ENCODE measurements around the gene DCAF4. TPM values are rescaled to one million over a fixed set of nuclear protein-coding genes. Genes with fewer than 3 reads are reported as not detected.

DCAF4 gene
- total RNA-seq, 2 donors from 2014 or later: 8.9 to 29.6 TPM

GRCh38 chr14:72942934-72943333 is 16.7 kb downstream of the DCAF4 start:
- H3K36me3 ChIP-seq: peaks cover 0 to 8% of the 10 kb centered on the region in 2 donors
- no peak overlapping the region for H3K27ac ChIP-seq
- no peak overlapping the region for H3K4me3 ChIP-seq
- intact Hi-C loops (cut with DNase I): no loop called here
- H3K9me3 ChIP-seq: no peaks in the 10 kb centered on the region
- DNase-seq (ENCODE audit: low spot score): no peak
- no peaks in the 10 kb centered on the region for H3K27me3 ChIP-seq (replicated peaks; ENCODE audit: insufficient read depth)
- 89% methylated on average over 14 of the region's 14 CpGs for WGBS
- H3K4me1 ChIP-seq (replicated peaks): no peaks in the 10 kb centered on the region
- TF ChIP-seq POLR2A (IDR thresholded peaks at IDR 0.05) (no peak), CTCF (IDR thresholded peaks at IDR 0.05) (no peak), POLR2AphosphoS5 (IDR thresholded peaks at IDR 0.05) (no peak)

- intact Hi-C loops (cut with DNase I): no loop called here
- Histone ChIP-seq H3K9me3 (no peaks in the 10 kb centered on the region), H3K4me3 (no peak overlapping the region), H3K27me3 (replicated peaks; ENCODE audit: insufficient read depth) (no peaks in the 10 kb centered on the region), H3K27ac (no peak overlapping the region), H3K36me3 (peaks cover 0 to 4% of the 10 kb centered on the region in 2 donors), H3K4me1 (replicated peaks) (no peaks in the 10 kb centered on the region)
- 87% methylated on average over 13 of the region's 13 CpGs for WGBS
- TF ChIP-seq POLR2AphosphoS5 (IDR thresholded peaks at IDR 0.05) (no peak), POLR2A (IDR thresholded peaks at IDR 0.05) (no peak), CTCF (IDR thresholded peaks at IDR 0.05) (no peak)
- no peak for DNase-seq (ENCODE audit: low spot score)
Measured at GRCh38 chr14:72943876-72944430, 17.7 kb downstream of the DCAF4 start.

GRCh38 chr14:72945356-72946027 is 19.2 kb downstream of the DCAF4 start:
- H3K4me3 ChIP-seq: no peak overlapping the region
- H3K27me3 ChIP-seq (replicated peaks; ENCODE audit: insufficient read depth): no peaks in the 10 kb centered on the region
- no peaks in the 10 kb centered on the region for H3K4me1 ChIP-seq (replicated peaks)
- no peaks in the 10 kb centered on the region for H3K36me3 ChIP-seq
- no peaks in the 10 kb centered on the region for H3K9me3 ChIP-seq
- no peak overlapping the region for H3K27ac ChIP-seq
- intact Hi-C loops (cut with DNase I): no loop called here
- DNase-seq (ENCODE audit: low spot score): no peak
- WGBS: 89% methylated on average over 13 of the region's 13 CpGs
- no peak for TF ChIP-seq CTCF (IDR thresholded peaks at IDR 0.05)
- TF ChIP-seq POLR2AphosphoS5 (IDR thresholded peaks at IDR 0.05): no peak
- TF ChIP-seq POLR2A (IDR thresholded peaks at IDR 0.05): no peak

GRCh38 chr14:72946491-72946890 is 20.2 kb downstream of the DCAF4 start:
- 89% methylated on average over 8 of the region's 8 CpGs for WGBS
- Histone ChIP-seq H3K27me3 (replicated peaks; ENCODE audit: insufficient read depth) (no peaks in the 10 kb centered on the region), H3K4me3 (no peak overlapping the region), H3K9me3 (no peaks in the 10 kb centered on the region), H3K4me1 (replicated peaks) (no peaks in the 10 kb centered on the region), H3K36me3 (no peaks in the 10 kb centered on the region), H3K27ac (no peak overlapping the region)
- TF ChIP-seq CTCF (IDR thresholded peaks at IDR 0.05) (no peak), POLR2AphosphoS5 (IDR thresholded peaks at IDR 0.05) (no peak), POLR2A (IDR thresholded peaks at IDR 0.05) (no peak)
- intact Hi-C loops (cut with DNase I): no loop called here
- DNase-seq (ENCODE audit: low spot score): no peak
